Glomerular visceral epithelial cell (primary cell): Measurements from ENCODE around the gene CCNL1.

Source experiments
- DNase-seq: peaks from one replicate; pipeline ENCODE4 v3.0.0-alpha.2; 2016; ENCODE audit errors: extremely low spot score

Gene CCNL1

DNA sequence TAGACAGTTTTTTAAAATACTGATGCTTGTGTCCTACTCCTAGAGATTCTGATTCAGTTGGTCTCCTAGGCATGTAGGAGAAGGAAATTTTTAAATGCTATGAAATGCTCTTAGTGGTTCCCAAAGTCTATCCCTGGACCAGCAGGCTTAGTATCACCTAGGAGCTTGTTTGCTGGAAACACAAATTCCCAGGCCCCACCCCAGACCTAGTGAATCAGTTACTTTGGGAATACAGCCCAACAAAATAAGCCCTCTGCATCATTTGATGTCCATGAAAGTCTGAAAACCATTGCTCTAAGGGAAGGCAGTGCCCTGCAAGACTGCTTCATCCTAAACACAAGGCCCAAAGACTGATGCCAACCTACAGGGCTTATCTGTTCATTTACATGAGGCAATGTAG is 36.3 kb downstream of the CCNL1 start:
- no peak for DNase-seq

DNA sequence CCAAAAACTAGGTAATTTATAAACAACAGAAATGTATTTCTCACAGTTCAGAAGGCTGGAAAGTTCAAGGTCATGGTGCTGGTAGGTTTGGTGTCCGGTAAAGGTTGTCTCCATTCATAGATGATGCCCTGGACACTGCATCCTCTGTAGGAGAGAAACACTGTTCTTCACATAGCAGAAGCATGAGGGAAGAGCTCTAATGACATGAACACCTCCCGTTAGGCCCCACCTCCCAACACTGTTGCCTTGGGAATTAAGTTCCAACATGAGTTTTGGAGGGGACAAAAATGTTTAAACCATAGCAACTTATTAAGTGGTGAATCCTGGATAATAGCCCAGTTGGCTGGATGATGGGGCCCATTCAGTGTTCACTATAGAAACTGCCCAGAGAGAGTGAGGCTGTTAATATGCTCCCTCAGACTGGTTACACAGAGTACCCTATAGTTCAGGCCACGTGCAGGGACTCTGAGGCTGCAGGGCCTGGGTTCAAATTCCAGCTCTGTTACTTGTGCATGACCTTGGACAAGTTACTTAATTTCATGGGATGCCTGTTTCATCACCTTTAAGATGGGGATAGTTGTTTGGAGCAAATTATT is 37.0 kb downstream of the CCNL1 start:
- no peak for DNase-seq

DNA sequence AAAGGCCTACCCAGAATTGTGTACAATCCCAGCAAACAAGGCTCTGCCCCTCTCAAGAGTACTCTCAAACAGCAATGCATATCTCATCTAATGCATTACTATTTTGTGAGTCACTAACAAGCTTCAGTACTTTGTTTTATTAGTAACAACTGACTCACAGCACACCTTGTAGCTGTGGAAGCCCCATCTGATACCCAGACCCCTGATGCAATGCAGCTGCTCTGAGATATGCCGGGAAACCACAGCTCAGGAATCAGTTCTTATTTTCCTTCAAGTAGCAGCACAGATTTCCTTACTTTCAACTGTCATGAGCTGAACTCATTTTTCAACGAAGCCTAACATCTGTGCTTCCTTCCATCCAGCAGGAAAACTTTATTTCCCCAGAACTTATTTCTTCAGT is 37.8 kb downstream of the CCNL1 start:
- DNase-seq = peak; percentile 84

DNA sequence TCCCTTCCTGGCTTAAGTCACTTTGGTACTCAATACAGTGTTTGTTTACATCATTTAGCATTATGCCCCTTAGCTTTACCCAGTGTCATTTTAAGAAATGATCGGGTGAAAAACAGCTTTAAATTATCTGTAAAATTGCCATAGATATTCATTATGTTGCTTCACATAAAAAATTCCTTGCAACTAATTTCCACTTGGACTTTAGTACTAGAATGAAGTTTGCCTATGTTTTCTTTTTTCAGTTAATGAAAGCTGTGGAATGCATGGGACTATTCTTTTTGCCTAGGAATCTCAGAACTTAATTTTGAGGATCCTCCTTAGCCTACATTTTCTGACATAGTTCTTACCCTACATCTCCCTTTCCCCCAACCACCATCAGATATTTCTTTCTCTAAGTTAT is 38.4 kb downstream of the CCNL1 start:
- no peak for DNase-seq

DNA sequence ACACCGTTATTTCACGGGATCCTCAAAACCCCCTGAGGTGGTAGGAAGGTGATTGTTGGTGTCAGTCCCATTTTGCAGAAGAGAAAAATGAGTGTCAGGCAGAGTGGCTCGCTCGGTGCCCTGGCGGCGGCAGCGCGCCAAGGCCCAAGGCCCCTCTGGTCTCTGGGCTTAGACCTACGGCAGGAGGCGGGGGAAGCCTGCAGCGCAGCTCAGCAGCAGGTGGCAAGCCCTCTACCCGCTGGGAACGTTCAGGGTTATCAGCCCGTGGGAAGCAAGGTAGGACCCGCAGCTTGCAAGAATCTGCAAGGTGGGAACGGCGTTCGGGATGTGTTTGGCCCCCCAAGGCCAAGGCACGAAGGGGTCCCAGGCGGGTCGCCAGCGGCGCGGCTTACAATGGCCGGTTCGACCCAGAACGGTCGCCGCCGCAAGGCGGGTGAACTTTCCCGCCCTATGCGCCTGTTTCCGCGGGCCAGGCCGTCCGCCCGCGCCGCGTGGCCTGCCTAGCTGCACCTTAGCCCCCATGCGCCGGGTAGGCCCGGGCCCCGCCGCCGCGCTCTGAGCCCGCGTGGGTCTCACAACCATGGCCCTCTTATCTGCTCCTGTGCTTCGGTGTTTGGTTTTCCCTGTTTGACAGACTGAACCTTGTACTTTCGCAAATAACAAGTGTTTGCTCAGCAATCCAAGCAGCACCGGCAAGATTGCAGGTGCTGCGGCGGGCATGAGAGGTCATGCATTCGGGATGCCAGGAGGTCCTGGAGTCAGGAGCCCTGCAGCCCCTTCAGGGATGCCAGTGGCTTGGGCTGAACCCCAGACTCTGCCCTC is 39.7 kb downstream of the CCNL1 start:
- no peak for DNase-seq

DNA sequence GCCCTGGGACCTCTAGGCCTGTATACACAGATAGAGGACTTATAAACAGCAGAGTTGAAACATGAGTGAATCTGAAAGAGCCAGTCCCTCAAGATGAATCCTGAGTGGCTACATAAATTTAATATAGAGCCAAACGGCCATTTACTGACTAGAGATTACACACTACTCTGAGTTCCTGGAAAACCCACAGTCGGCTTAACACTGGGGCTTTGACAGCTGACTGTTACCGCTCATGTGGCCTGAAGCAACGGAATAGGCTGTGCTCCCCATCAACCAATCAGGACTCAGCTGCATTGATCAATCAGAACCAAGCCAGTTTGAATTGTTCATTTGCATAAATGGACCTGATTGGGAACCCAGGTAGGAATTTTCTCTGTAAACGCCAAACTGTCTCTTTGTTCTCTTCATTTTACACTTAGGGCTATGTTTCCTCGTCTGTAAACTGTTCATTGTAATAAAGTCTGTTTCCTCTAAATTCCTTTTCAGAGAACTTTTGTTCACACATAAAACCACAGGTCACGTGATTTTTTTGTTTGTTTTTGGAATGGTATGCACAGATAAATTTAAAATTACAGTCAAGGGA is 40.5 kb downstream of the CCNL1 start:
- no peak for DNase-seq

DNA sequence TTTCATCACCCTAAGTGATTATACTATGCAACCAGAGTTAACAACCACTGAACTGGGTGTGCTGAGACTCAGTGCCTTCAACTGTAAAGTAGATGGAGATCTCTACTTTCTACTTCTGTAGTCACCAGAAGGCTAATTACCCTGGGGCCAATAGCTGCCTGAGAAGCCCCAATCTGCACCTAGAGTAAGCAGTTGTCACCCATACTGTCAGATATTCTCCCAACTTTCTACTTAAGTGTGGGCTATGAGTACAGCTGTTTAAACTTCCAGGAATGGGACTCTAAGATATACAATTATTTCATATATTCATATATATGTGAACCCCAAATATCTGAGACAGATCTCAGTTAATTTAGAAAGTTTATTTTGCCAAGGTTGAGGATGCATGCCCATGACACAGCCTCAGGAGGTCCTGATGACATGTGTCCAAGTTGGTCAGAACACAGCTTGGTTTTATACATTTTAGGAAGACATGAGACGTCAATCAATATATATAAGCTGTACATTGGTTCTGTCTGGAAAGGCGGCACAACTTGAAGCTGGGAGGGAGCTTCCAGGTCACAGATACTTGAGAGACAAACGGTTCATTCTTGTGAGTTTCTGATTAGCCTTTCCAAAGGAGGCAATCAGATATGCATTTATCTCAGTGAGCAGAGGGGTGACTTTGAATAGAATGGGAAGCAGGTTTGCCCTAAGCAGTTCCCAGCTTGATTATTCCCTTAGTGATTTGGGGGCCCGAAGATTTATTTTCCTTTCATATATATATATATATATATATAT is 41.9 kb downstream of the CCNL1 start:
- DNase-seq = no peak

DNA sequence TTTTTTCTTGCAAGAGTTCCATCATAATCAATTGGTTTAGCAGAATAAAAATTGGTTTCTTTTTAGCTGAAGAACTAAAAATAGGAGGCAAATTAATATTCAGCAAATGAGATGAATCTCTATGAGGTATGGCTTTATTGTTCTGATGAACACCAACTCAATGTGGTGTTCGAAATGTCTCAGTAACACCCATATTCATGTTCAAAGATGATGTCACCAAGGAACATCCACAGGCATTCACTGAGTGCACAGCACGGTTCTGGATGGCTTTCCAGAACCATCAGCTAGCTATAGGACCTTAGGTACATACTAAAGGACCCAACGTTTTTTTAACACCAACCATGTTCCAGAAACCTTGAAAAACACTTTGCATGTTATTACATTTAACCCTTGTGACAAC is 42.7 kb downstream of the CCNL1 start:
- no peak for DNase-seq

DNA sequence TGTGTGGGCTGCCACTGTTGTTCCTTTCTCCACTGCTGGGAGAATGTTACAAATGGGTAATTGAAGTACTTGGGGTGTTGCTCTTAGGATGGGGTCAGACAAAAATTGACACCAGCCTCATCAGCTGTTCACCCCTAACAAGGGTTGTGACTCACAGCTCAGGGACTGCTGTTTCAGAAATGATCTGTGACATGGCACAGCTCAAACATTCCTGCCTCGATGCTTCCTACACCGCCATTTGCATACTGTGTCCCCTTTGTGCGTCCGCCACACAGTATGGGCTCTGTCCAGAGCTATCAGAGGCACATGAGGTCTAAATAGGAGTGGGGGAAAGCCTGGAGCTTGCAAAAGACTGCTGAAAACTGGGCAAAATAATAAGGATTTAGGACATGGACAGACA is 43.9 kb downstream of the CCNL1 start:
- no peak for DNase-seq

DNA sequence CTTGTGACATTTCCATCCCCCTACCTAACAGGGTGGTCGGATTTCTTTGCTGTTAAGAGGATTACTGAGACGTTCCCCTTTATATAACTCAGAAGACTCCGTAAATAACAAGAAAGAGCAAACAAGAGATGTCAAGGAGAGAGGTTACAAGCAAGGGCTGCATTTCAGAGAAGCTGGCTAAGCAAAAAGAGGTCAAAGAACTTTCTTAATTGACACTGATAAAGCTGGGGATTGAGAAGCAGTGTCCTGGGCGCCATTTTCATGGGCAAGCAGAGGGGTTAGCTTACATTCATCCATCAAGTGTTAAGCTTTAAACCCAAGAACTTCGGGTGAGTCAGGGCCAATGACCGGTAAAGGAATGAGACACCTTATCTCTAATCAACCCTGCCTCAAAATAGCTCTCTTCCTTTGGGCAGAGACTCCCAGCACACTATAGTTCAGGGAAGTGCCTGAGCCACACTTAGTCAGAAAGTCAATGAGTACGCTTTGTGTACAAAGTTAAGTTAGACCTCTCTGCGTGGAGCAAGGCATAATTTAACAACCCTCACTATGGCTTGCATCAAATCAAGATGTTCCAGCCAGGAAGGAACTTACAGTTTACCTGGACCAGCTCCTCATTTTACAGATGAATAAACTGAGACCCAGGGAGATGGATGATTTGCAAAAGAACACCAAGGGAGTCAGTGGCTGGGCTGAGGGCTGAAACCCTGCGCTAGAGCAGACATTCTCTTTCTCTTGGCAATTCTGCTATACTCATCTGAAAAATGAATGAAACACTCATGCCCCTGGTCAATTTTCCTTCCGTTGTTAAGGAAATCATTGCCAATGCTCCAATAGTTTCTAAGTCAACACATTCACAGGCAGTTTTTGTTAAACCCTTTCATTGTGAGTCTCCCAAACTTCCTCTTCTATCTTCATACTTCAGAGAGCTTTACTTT is 44.6 kb downstream of the CCNL1 start:
- no peak for DNase-seq

DNA sequence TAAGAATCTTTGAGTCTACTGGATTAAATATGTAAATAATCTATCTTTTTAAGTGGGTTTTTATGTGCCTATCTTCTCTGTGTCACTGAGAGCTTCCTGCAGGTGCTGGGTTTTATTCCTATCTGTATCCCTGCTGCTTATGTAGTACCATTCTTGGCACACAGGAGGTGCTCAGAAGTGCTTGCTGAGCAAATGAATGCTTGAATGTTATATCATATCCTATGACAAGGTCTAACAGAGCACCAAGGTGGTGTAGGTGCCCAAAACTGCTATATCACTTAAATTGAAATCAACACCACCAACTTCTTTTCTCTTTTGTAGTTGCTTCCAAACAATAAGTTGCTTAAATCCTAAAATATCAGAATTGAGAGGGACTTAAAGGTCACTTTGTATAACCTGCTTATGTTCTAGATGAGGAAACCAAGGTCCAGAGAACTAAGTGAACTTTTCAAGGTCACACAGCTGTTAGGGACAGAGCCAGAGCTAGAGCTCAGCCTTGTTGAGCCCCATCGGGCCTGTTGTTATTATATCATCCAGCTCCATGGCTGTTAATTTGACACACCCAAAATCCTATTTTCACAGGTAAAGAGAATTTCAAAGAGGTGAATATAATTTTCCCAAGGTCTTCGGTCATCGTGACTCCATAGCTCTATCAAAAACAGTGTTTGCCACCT is 46.0 kb downstream of the CCNL1 start:
- DNase-seq = no peak

DNA sequence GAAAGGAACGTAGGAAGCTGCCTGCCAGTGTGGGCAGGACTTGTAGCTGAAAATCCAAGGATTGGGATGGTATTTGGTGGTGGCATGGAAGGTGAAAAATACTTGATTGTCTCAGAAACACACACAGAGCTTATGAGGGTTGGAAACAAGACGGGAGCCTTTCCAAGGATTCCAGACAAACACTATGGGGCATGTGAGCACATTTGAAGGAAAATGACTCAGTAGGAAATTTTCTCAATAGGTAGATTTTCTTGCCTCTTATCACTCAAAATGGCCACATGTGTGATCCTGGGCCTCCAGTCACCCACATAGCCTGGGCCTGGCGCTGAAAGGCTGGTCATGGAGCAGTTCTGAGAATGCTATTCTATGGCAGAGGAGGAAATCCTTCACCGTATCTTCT is 47.4 kb downstream of the CCNL1 start:
- no peak for DNase-seq

DNA sequence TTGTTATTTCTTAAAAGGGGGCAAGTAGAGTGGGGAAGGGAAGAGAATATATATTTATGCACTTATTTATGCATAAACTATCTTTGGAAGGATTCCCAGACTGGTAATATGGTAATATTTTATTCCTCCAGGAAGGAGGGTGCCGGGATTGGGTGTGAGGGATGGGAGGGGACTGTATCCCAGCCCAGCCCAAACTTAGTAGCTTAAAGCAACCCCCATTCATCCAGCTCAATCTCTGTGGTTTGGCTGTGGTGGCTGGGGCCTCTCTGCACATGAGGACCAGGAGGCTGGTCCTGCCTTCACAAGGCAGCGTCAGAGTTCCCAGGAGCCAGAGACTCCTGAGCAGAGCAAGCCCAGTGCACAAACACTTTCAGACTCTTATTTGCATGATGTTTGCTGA is 48.4 kb downstream of the CCNL1 start:
- no peak for DNase-seq

DNA sequence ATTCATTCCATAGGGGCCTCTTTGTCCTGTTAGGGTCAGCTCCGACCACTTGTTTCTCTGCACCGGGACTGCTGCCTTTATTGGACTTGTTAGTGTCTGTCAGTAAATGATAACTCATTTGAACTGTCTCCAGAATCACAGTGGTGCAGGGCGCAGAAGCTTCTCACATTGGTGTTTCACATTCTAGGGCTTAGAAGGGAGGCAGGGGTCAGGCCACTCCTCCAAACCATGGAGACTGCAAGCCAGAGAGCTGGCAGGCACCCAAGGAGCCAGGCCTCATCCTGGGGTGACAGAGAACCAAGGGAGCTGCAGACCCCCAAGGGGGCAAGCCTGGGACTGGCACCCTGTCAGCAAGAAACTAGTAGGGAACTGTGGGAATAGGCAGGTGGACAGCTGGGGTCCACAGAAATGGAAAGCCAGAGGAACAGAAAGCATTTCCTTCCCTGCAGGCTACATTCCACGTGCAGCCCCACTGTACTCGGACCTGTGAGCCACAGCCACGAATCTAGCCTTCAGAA is 49.1 kb downstream of the CCNL1 start:
- no peak for DNase-seq

DNA sequence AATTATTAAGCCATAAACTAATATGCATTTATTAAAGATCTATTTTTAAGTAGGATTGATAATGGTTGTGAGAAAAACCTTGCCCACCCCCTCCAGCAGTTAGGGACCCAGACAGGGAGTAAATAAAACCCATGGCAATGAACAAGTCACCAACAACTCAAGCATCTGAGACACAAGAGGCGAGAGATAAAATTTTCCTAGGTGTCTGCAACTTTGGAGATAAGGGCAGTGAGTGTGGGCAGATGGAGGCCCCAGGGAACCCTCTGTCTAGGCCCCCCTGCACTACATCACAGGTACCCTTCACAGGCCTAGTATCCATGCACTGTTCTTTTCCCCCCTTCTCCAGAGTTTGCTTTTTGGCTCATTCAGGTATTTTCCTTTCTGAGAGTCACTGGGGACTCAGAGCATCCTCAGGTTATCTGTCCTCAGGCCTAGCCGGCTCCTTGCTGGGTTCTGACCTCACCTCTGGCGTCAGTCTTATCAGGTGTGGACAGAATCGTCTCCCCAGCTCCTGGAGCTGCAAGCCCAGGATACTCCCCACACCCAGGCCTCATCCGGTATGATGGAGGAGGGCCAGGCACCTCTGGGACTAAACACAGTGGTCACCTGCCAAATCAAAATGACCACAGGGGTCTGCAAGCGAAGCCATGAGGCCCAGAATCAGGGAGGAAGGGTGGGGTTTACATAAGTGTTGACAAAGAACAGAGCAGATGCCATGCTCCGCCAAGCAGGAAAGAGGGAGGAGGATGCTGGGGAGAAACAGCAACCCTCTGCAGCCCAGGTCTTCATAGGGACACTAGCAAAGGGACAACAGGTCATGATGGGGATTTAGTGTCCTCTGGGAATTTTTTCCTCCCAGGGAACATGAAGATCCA is 50.4 kb downstream of the CCNL1 start:
- no peak for DNase-seq

DNA sequence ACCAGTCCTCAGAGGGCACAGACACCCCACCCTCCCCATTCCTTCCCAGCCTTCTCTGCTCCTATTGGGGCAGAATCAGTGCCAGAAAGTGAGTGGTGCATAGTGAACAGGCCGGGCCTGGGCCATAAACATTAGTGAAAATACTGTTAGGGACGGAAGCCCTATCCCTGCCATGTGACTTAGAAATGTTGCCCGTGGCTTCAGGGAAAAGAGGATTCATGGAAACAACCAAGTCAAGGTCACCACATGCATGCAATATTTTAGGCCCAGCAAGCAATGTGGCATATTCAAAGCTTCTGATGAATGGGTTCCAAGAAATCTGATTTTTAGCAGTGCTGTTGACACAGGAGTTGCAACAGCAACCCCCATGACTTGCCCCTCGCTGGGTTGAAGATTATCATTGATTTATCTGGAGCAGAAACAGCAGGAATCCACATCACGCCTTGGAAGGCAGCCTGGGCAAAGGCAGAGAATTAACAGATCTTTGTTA is 52.3 kb downstream of the CCNL1 start:
- no peak for DNase-seq

DNA sequence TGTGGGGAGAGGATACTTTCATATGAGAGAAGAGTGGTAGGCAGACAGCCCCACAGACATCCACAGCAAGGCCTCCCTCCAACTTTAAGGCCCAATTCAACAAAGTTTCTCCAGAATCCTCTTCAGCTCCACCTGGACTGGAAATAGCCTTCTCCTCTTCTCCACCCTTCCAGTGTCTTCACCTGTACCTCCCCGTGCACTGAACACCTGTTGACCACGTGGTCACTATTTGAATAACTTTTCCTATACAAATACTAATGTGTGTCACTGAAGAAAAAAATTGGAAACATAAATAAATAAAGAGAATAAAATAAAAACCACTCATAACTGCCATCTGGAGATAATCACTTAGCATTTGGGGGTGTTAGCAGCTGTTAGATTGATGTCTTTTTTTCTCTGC is 52.9 kb downstream of the CCNL1 start:
- DNase-seq = no peak

DNA sequence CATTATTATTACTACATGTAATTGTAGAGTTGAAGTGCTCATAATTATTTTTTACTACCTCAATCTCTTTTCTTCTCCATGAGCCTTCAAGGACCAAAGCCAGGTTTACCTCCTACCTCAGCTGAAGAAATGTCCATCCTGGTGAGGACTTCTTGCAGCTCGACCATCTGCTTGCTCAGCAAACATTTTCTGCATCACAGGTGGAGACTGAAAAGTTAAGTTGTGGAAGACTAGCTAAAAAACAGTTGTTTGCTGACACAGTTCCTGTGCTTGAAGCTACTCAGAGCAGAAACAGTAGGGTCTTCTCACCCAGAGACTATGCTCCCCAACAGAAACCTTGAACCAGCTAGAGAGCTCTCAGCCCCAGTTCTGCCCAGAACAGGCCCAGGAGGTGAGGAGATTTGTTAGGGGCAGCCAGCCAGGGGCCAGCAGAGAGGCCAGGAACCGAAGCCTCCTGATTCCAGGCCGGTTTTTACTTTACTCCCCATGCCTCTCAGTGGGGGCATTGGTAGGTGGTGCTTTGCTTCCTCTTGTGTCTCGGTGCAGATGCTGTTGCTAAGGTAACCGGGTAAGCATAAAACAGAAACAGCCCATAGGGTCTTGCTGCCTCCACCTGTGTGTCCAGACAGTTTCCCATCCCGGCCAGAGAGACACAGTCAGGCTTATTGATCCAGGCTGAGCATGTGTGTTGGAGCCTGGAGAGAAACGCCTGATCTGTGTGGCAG is 54.9 kb downstream of the CCNL1 start:
- no peak for DNase-seq

DNA sequence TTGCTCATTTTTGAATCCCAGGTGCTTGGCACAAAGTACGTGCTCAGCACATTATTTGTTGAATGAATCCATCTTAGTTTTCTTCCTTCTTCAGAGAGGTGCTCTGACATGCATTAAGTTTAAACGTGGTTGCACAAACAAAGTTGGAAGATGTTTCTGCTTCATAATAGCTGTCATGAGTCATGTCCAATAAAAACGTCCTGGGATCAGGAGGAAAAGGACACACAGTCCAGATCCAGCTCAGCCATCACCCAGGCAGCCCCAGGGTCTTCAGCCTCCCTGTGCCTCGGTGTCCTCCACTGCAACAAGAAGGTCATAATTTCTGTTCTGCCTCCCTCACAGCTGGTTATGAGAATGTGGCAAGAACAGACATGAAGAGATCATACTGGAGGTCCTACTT is 55.4 kb downstream of the CCNL1 start:
- DNase-seq = no peak
